Neural cell (in vitro differentiated cells): Measurements from ENCODE around the gene SCN1A. TPM values are rescaled to one million over a fixed set of nuclear protein-coding genes. Genes with fewer than 3 reads are reported as not detected.

Source experiments
- H2AFZ ChIP-seq: fragments of 200-600, 300-800 bp; sonication (generic), shearing (Covaris generic); 2 replicates; pipeline ENCODE4 v1.6.0; 2014; ENCODE audit warnings: low read depth, mild to moderate bottlenecking, antibody characterized with exemption, low read length, moderate library complexity
- H3F3A ChIP-seq: fragments of 200-600 bp; shearing (Covaris generic); 2 replicates; pipeline ENCODE4 v1.6.1; 2016; ENCODE audit warnings: mild to moderate bottlenecking, moderate library complexity, mixed read lengths, antibody characterized with exemption, low read length; ENCODE audit not compliant: insufficient read depth, poor library complexity, severe bottlenecking
- H3K27ac ChIP-seq: fragments of 200-600, 300-800 bp; sonication (generic), shearing (Covaris generic); 2 replicates; pipeline ENCODE4 v1.5.1; 2014; ENCODE audit warnings: mild to moderate bottlenecking, low read length, moderate library complexity
- H3K27me3 ChIP-seq: fragments of 300-800, 200-600 bp; sonication (generic), shearing (Covaris generic); 2 replicates; pipeline ENCODE4 v1.6.0; 2014; ENCODE audit warnings: mild to moderate bottlenecking, low read depth, low read length, moderate library complexity; ENCODE audit not compliant: insufficient read depth
- H3K36me3 ChIP-seq: fragments of 300-800, 200-600 bp; sonication (generic), shearing (Covaris generic); 2 replicates; pipeline ENCODE4 v1.5.1; 2014; ENCODE audit warnings: mild to moderate bottlenecking, antibody characterized with exemption, low read length, moderate library complexity; ENCODE audit not compliant: insufficient read depth
- H3K4me2 ChIP-seq: fragments of 300-800, 200-600 bp; sonication (generic), shearing (Covaris generic); 2 replicates; pipeline ENCODE4 v1.6.0; 2014; ENCODE audit warnings: mild to moderate bottlenecking, low read length
- H3K4me3 ChIP-seq: fragments of 300-800, 200-600 bp; sonication (generic), shearing (Covaris generic); 2 replicates; pipeline ENCODE4 v1.5.1; 2014; ENCODE audit warnings: mild to moderate bottlenecking, low read length, moderate library complexity
- H3K79me2 ChIP-seq: fragments of 200-600 bp; shearing (Covaris generic); replicated peaks from 2 replicates; pipeline ENCODE4 v1.6.0; 2014; ENCODE audit warnings: mild to moderate bottlenecking, low read length, moderate library complexity; ENCODE audit not compliant: insufficient read depth
- H3K9ac ChIP-seq: fragments of 300-800, 200-600 bp; sonication (generic), shearing (Covaris generic); 2 replicates; pipeline ENCODE4 v1.6.1; 2016; ENCODE audit warnings: mild to moderate bottlenecking, low read length, mixed read lengths
- H3K9me2 ChIP-seq: fragments of 200-600 bp; shearing (Covaris generic); 2 replicates; pipeline ENCODE4 v1.6.1; 2016; ENCODE audit warnings: mild to moderate bottlenecking, low read length, mixed read lengths; ENCODE audit not compliant: insufficient read depth
- H3K9me3 ChIP-seq: fragments of 200-600, 300-800 bp; sonication (generic), shearing (Covaris generic); 2 replicates; pipeline ENCODE4 v1.6.1; 2016; ENCODE audit warnings: mild to moderate bottlenecking, mixed run types, low read length, moderate library complexity, mixed read lengths
- H4K20me1 ChIP-seq: fragments of 200-600 bp; shearing (Covaris generic); 2 replicates; pipeline ENCODE4 v1.6.1; 2016; ENCODE audit warnings: mild to moderate bottlenecking, mixed run types; ENCODE audit not compliant: insufficient read depth
- EP300 ChIP-seq: fragments of 450-650 bp; conservative IDR thresholded peaks from 2 replicates; pipeline ENCODE4 v1.6.1; 2014; ENCODE audit warnings: antibody characterized with exemption, mild to moderate bottlenecking, moderate library complexity; ENCODE audit not compliant: poor library complexity, severe bottlenecking
- EZH2 ChIP-seq: fragments of 200-600, 300-800 bp; shearing (Covaris generic), sonication (generic); IDR thresholded peaks from 2 replicates; pipeline ENCODE4 v1.6.1; 2014; ENCODE audit warnings: antibody characterized with exemption, low read length, borderline replicate concordance, mild to moderate bottlenecking; ENCODE audit not compliant: insufficient read depth, poor library complexity, severe bottlenecking
- MXI1 ChIP-seq: fragments of 450-650 bp; conservative IDR thresholded peaks from 2 replicates; pipeline ENCODE4 v1.6.1; 2014; ENCODE audit warnings: antibody characterized with exemption, mild to moderate bottlenecking; ENCODE audit not compliant: poor library complexity, severe bottlenecking
- POLR2AphosphoS5 ChIP-seq: IDR thresholded peaks from 2 replicates; pipeline ENCODE4 v1.6.1; 2012
- RAD21 ChIP-seq: fragments of 450-650 bp; conservative IDR thresholded peaks from 2 replicates; pipeline ENCODE4 v1.6.1; 2014; ENCODE audit warnings: antibody characterized with exemption, mild to moderate bottlenecking, moderate library complexity
- SMC3 ChIP-seq: fragments of 450-650 bp; conservative IDR thresholded peaks from 2 replicates; pipeline ENCODE4 v1.6.1; 2014; ENCODE audit warnings: antibody characterized with exemption, mild to moderate bottlenecking, moderate library complexity; ENCODE audit not compliant: poor library complexity
- TAF1 ChIP-seq: IDR thresholded peaks from 2 replicates; pipeline ENCODE4 v1.6.1; 2012; ENCODE audit warnings: low read depth
- polyA plus RNA-seq: library from polyadenylated mRNA; depleted of rRNA; stranded (reverse); fragments of >200 nt; gene quantifications from 2 replicates; pipeline ENCODE4 v1.2.3, GENCODE V29; 2014
- TF ChIP-seq, protein P1 (sequence below): fragments of 450-650 bp; IDR thresholded peaks from 2 replicates; pipeline ENCODE4 v1.5.1; 2014; ENCODE audit warnings: antibody characterized with exemption, mild to moderate bottlenecking, moderate library complexity; ENCODE audit not compliant: poor library complexity, severe bottlenecking
- TF ChIP-seq, protein P2 (sequence below): IDR thresholded peaks from 2 replicates; pipeline ENCODE4 v1.6.1; 2012; ENCODE audit warnings: borderline replicate concordance

Gene SCN1A
- polyA plus RNA-seq, 1 donor from 2014 or later: 1.0 TPM

DNA sequence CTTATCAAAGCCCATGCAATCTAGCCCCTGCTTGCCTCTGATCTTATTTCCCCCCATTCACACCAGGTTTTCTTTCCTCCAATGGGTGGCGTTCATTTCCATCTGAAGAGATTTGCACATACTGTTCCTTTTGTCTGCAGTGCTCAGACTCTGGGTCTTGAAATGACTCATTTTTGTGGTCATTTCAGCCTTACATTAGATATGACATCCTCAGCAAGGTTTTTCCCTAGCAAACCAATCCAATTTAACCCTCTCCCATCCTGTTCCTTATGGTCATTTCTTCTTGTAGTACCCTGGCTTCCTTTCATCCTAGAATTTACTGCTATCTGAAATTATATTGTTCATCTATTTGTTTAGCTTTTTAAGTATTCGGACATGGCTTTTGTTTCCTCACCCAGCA lies 42.5 kb upstream of the SCN1A start:
- Histone ChIP-seq H4K20me1 (no peaks in the 10 kb centered on the region), H3K27me3 (no peaks in the 10 kb centered on the region), H3K4me3 (no peak overlapping the region), H3K36me3 (no peaks in the 10 kb centered on the region), H3K9ac (no peak overlapping the region), H2AFZ (no peak overlapping the region), H3K9me3 (no peaks in the 10 kb centered on the region), H3K27ac (no peak overlapping the region), H3F3A (no peaks in the 10 kb centered on the region), H3K4me2 (no peak overlapping the region), H3K79me2 (no peaks in the 10 kb centered on the region), H3K9me2 (no peaks in the 10 kb centered on the region)
- no peak for TF ChIP-seq TAF1
- TF ChIP-seq EP300: no peak
- TF ChIP-seq SMC3: no peak
- TF ChIP-seq EZH2: no peak
- TF ChIP-seq MXI1: no peak
- TF ChIP-seq POLR2AphosphoS5: no peak
- TF ChIP-seq, protein P1, sequence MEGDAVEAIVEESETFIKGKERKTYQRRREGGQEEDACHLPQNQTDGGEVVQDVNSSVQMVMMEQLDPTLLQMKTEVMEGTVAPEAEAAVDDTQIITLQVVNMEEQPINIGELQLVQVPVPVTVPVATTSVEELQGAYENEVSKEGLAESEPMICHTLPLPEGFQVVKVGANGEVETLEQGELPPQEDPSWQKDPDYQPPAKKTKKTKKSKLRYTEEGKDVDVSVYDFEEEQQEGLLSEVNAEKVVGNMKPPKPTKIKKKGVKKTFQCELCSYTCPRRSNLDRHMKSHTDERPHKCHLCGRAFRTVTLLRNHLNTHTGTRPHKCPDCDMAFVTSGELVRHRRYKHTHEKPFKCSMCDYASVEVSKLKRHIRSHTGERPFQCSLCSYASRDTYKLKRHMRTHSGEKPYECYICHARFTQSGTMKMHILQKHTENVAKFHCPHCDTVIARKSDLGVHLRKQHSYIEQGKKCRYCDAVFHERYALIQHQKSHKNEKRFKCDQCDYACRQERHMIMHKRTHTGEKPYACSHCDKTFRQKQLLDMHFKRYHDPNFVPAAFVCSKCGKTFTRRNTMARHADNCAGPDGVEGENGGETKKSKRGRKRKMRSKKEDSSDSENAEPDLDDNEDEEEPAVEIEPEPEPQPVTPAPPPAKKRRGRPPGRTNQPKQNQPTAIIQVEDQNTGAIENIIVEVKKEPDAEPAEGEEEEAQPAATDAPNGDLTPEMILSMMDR: no peak
- no peak for TF ChIP-seq RAD21
- TF ChIP-seq, protein P2, sequence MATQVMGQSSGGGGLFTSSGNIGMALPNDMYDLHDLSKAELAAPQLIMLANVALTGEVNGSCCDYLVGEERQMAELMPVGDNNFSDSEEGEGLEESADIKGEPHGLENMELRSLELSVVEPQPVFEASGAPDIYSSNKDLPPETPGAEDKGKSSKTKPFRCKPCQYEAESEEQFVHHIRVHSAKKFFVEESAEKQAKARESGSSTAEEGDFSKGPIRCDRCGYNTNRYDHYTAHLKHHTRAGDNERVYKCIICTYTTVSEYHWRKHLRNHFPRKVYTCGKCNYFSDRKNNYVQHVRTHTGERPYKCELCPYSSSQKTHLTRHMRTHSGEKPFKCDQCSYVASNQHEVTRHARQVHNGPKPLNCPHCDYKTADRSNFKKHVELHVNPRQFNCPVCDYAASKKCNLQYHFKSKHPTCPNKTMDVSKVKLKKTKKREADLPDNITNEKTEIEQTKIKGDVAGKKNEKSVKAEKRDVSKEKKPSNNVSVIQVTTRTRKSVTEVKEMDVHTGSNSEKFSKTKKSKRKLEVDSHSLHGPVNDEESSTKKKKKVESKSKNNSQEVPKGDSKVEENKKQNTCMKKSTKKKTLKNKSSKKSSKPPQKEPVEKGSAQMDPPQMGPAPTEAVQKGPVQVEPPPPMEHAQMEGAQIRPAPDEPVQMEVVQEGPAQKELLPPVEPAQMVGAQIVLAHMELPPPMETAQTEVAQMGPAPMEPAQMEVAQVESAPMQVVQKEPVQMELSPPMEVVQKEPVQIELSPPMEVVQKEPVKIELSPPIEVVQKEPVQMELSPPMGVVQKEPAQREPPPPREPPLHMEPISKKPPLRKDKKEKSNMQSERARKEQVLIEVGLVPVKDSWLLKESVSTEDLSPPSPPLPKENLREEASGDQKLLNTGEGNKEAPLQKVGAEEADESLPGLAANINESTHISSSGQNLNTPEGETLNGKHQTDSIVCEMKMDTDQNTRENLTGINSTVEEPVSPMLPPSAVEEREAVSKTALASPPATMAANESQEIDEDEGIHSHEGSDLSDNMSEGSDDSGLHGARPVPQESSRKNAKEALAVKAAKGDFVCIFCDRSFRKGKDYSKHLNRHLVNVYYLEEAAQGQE: no peak

DNA sequence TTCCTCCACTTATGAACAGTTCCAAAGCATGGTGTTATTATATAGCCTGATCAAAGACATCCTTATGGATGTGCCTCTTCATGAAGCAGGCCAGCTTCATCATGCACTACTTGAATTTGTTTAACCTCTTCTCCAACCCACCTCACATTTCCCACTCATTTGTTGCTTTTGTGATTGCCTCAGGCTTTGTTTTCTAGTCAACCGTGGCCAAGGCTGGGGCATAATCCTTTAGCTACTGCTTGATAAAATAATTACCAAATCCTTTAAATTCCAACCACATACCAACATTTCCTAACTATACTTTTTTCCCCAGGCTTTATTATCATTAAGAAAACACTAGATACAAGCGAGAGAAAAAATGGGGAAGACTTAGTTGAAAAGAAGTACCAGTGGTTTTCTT lies 39.6 kb upstream of the SCN1A start:
- Histone ChIP-seq H3K27ac (no peak overlapping the region), H3K4me2 (no peak overlapping the region), H3K9me2 (no peaks in the 10 kb centered on the region), H3K4me3 (no peak overlapping the region), H3K9me3 (no peaks in the 10 kb centered on the region), H3K27me3 (no peaks in the 10 kb centered on the region), H3F3A (no peaks in the 10 kb centered on the region), H3K9ac (no peak overlapping the region), H2AFZ (no peak overlapping the region), H3K36me3 (no peaks in the 10 kb centered on the region), H4K20me1 (no peaks in the 10 kb centered on the region), H3K79me2 (no peaks in the 10 kb centered on the region)
- TF ChIP-seq POLR2AphosphoS5 (no peak), RAD21 (no peak), MXI1 (no peak), TAF1 (no peak)
- TF ChIP-seq, protein P1: no peak
- TF ChIP-seq, protein P2: no peak
